ENCODE results near the gene ASH1L.

The ASH1L gene

DNA sequence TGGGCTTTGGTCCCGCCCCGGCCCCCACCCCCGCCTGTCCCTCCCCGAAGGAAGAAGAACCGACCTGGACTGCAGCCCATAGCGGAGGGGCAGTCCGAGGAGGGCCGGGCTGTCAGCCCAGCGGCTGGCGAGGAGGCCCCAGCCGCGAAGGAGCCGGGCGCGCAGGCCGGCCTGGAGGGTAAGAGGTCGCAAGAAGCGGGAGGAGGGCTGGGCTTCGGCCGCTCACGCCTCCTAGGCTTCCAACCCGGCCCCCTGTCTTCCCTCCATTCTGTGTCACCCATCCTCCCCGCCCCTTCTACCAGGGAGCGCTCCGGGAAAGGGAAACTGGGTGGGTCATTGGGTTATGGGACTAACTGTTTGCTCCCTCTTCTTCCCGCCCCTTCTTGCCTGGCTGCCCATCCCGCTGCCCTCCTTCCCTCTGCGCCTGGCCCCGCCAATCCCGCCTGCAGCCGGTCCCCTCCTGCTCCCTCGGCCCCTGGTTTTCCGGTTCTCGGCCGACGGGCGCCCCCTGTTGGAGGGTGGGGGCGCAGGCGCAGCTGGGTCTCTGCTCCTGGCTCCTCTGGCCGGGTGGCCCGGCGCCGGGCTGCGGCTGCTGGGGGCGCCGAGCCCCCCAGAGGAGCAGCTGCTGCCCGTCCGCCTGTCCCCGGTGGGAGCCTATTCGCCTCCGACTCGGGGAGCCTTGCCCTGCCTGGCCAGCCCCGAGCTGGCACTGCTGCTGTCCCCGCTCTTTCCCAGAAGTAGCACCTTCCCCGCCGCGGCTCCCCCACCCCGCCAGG is 239.5 kb downstream of the ASH1L start:
- TF ChIP-seq, protein P1, sequence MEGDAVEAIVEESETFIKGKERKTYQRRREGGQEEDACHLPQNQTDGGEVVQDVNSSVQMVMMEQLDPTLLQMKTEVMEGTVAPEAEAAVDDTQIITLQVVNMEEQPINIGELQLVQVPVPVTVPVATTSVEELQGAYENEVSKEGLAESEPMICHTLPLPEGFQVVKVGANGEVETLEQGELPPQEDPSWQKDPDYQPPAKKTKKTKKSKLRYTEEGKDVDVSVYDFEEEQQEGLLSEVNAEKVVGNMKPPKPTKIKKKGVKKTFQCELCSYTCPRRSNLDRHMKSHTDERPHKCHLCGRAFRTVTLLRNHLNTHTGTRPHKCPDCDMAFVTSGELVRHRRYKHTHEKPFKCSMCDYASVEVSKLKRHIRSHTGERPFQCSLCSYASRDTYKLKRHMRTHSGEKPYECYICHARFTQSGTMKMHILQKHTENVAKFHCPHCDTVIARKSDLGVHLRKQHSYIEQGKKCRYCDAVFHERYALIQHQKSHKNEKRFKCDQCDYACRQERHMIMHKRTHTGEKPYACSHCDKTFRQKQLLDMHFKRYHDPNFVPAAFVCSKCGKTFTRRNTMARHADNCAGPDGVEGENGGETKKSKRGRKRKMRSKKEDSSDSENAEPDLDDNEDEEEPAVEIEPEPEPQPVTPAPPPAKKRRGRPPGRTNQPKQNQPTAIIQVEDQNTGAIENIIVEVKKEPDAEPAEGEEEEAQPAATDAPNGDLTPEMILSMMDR (IDR thresholded peaks at IDR 0.05; ENCODE audit: low read depth, low read length, missing control alignments) = peak; percentile 83
- peak overlapping the region; percentile 50 for H3K27ac ChIP-seq
- no peaks in the 10 kb centered on the region for H3K27me3 ChIP-seq (replicated peaks)
- peaks cover 23% of the 10 kb centered on the region for H3K36me3 ChIP-seq (replicated peaks)
- H3K4me3 ChIP-seq (ENCODE audit: low read depth, low read length) = peak overlapping the region; percentile 82
- in situ Hi-C loops (cut with HindIII; ENCODE audit: low pct_ligation_motif_present, low sequenced_read_pairs) = no loop called here
- peak; percentile 82 for DNase-seq

GRCh38 chr1:155322571-155322952 is 240.0 kb downstream of the ASH1L start:
- Histone ChIP-seq H3K36me3 (replicated peaks) (peaks cover 29% of the 10 kb centered on the region), H3K27ac (no peak overlapping the region), H3K4me3 (ENCODE audit: low read depth, low read length) (peak overlapping the region; percentile 82), H3K27me3 (replicated peaks) (no peaks in the 10 kb centered on the region)
- DNase-seq = no peak
- TF ChIP-seq, protein P1 (IDR thresholded peaks at IDR 0.05; ENCODE audit: low read depth, low read length, missing control alignments) = no peak
- in situ Hi-C loops (cut with HindIII; ENCODE audit: low pct_ligation_motif_present, low sequenced_read_pairs) = no loop called here

GRCh38 chr1:155321639-155322503 is 240.7 kb downstream of the ASH1L start:
- in situ Hi-C loops (cut with HindIII; ENCODE audit: low pct_ligation_motif_present, low sequenced_read_pairs) = no loop called here

GRCh38 chr1:155320661-155321617 is 241.7 kb downstream of the ASH1L start, which contains the start of gene RUSC1:
Gene RUSC1, plus strand, starts transcription at chr1:155320894. Its CDS starts 880 bp downstream, at chr1:155321774.
- no peak within 1 kb of the TSS for H3K27ac ChIP-seq
- peaks cover 27% of the 10 kb centered on the region for H3K36me3 ChIP-seq (replicated peaks)
- peak; percentile 47 for DNase-seq
- no peaks in the 10 kb centered on the region for H3K27me3 ChIP-seq (replicated peaks)
- TF ChIP-seq, protein P1 (IDR thresholded peaks at IDR 0.05; ENCODE audit: low read depth, low read length, missing control alignments) = no peak
- H3K4me3 ChIP-seq (ENCODE audit: low read depth, low read length) = peak within 1 kb of the TSS; percentile 55
- in situ Hi-C loops (cut with HindIII; ENCODE audit: low pct_ligation_motif_present, low sequenced_read_pairs) = no loop called here

More at GRCh38 chr1:155321639-155322503, 240.7 kb downstream of the ASH1L start:
- DNase-seq = no peak
- Histone ChIP-seq H3K27ac (no peak overlapping the region), H3K4me3 (ENCODE audit: low read depth, low read length) (peak overlapping the region; percentile 82), H3K36me3 (replicated peaks) (peaks cover 27% of the 10 kb centered on the region), H3K27me3 (replicated peaks) (no peaks in the 10 kb centered on the region)
- TF ChIP-seq, protein P1 (IDR thresholded peaks at IDR 0.05; ENCODE audit: low read depth, low read length, missing control alignments) = no peak

DNA sequence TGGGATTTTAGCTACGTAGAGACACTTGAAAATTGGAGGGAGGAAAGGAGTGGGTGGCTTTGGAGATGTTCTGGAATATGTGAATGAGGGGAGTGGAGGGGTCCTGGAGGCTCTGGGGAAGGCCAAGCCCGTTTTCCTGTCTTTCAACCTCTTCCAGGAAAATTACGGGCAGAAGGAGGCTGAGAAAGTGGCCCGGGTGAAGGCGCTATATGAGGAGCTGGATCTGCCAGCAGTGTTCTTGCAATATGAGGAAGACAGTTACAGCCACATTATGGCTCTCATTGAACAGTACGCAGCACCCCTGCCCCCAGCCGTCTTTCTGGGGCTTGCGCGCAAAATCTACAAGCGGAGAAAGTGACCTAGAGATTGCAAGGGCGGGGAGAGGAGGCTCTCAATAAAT is 242.4 kb downstream of the ASH1L start:
- in situ Hi-C loops (cut with HindIII; ENCODE audit: low pct_ligation_motif_present, low sequenced_read_pairs) = no loop called here

More for the DNA sequence above, 242.4 kb downstream of the ASH1L start:
- H3K27ac ChIP-seq = no peak overlapping the region
- H3K4me3 ChIP-seq (ENCODE audit: low read depth, low read length) = peak overlapping the region; percentile 55
- no peaks in the 10 kb centered on the region for H3K27me3 ChIP-seq (replicated peaks)
- H3K36me3 ChIP-seq (replicated peaks) = peaks cover 29% of the 10 kb centered on the region
- no peak for DNase-seq
- TF ChIP-seq, protein P1 (IDR thresholded peaks at IDR 0.05; ENCODE audit: low read depth, low read length, missing control alignments) = no peak

Measured in brain microvascular endothelial cell (primary cell).